Left renal cortex interstitium (tissue), 4 donors: ENCODE measurements around the gene SYNJ2. TPM values are rescaled to one million over a fixed set of nuclear protein-coding genes. Genes with fewer than 3 reads are reported as not detected.

ENCODE experiments used
- DNase-seq, 4 donors: peaks; one replicate each; pipeline ENCODE4 v3.0.0-alpha.2; 2013; ENCODE audit warnings: low read depth in 4 of 4, low spot score in 2 of 4, missing footprints in 1 of 4
- polyA plus RNA-seq, 4 donors: library from polyadenylated mRNA; unstranded; fragments of 120-200 nt; gene quantifications; one replicate each; pipeline ENCODE4 v1.2.1, GENCODE V29; 2013; ENCODE audit not compliant: insufficient read length in 4 of 4

Gene SYNJ2
- polyA plus RNA-seq, 4 donors = 9.7 to 12.1 (median 10.8) TPM

- DNase-seq = no peak
These were observed 14.6 kb downstream of the SYNJ2 start for GRCh38 chr6:157996201-157996712.

GRCh38 chr6:157996918-157997702, 15.4 kb downstream of the SYNJ2 start:
- DNase-seq = no peak

GRCh38 chr6:157997893-157998608, 16.4 kb downstream of the SYNJ2 start:
- no peak for DNase-seq

GRCh38 chr6:157998707-157999167, 17.1 kb downstream of the SYNJ2 start:
- DNase-seq = no peak

- DNase-seq = no peak
These were observed 17.7 kb downstream of the SYNJ2 start for GRCh38 chr6:157999168-158000051.

GRCh38 chr6:158000530-158001307, 19.1 kb downstream of the SYNJ2 start:
- DNase-seq = no peak

GRCh38 chr6:158002249-158002950, 20.7 kb downstream of the SYNJ2 start:
- DNase-seq = no peak

- DNase-seq = no peak
These were observed 21.5 kb downstream of the SYNJ2 start for GRCh38 chr6:158002951-158003853.

- DNase-seq = no peak
These were observed 22.4 kb downstream of the SYNJ2 start for GRCh38 chr6:158003910-158004700.

GRCh38 chr6:158004701-158005095, 23.0 kb downstream of the SYNJ2 start:
- no peak for DNase-seq

- no peak for DNase-seq
These were observed 24.0 kb downstream of the SYNJ2 start for GRCh38 chr6:158005626-158006180.

- DNase-seq = no peak
These were observed 24.7 kb downstream of the SYNJ2 start for GRCh38 chr6:158006331-158006730.

GRCh38 chr6:158006821-158007570, 25.3 kb downstream of the SYNJ2 start:
- DNase-seq = no peak

- DNase-seq = no peak
These were observed 27.1 kb downstream of the SYNJ2 start for GRCh38 chr6:158008864-158009113.

GRCh38 chr6:158009114-158009891, 27.6 kb downstream of the SYNJ2 start:
- DNase-seq = no peak
